GM19328 (cell line): Measurements from ENCODE around the gene EIPR1.

ENCODE experiments used
- ATAC-seq: cut with Tn5 transposase; IDR thresholded peaks from one replicate; pipeline ENCODE4 v1.9.1; 2021; ENCODE audit warnings: mild to moderate bottlenecking, moderate library complexity; ENCODE audit not compliant: unreplicated experiment

Gene EIPR1

DNA sequence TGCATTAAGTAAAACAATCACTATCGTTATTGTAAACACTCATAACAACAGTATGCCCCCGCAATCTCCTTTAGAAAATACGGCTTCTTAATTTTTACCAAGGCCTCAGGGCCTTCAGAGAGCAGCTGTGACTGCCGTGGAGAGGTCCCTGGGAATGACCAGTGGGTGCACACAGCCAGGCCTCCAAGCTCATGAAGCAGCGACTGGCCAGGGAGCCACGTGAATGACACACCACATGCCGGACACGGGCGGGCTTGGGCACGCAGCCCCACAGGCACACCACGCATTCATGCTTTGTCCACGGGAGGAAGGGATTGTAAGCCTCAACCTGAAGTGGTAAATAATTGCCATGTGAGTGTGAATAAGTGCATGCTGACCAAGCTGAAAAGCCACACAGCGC, 121.0 kb downstream of the EIPR1 start:
- ATAC-seq, result no peak

DNA sequence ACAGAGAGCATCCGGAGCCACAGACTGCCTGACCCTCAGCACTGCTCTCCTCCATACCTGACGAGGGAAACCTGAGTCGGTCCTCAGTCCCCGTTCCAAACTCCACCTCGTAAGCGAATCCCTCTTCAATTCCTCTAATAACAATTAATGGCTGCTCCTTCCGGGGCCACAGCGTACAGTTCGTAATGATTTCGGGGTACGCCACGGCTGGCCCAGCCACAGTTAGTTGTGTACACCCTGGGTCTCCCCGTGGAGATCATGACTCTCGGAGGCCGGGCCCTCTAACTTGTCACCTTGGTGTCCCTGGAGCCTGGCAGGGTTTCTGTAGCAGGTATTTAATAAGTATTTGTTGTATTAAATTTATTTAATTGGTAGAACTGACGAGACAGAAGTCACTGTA, 121.5 kb downstream of the EIPR1 start:
- ATAC-seq, result no peak

DNA sequence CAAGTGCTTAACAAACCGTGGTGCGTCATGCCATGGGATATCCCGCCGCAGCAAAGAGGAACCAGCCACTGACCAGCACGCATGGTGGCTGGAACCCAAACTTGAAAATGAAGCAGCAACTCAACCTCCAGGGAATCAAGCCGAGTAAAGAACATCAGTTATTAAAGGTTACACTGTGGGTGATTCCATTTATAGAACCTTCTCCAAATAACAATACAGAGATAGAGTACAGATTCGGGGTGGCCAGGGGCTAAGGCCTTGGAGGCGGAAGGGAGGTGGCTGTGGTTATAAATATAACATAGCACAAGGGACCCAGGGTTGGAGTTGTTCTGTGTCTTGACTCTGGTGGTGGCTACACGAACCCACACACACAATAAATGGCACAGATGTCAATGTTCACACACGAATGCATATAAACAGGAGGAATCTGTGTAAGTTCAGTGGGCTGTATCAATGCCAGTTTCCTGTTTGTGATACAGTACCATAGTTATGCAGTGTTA, 123.1 kb downstream of the EIPR1 start:
- ATAC-seq, result peak; percentile 71

DNA sequence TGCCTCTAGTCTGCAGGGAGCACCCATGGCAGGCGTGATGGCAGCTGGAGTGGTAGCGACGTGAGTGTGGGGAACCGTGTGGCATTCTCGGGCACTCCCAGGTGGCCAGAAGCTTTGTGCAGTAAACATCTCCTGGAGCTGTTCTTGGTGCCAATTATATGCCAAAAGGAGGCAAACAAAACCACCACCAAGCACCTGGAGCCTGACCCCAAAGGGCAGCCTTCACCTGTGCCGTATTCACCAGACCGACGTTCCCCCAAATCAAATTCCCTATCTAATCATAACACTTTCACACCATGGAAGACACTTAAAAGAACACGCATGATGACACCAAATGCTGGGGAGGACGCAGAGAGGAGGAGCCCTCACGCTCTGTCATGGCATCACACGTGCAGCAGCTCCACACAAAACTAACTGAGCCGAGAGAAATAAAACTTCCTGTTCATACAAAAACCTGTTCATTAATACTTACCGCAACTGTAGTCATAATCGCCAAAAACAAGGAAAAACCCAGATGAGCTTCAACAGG, 123.6 kb downstream of the EIPR1 start:
- no peak for ATAC-seq

DNA sequence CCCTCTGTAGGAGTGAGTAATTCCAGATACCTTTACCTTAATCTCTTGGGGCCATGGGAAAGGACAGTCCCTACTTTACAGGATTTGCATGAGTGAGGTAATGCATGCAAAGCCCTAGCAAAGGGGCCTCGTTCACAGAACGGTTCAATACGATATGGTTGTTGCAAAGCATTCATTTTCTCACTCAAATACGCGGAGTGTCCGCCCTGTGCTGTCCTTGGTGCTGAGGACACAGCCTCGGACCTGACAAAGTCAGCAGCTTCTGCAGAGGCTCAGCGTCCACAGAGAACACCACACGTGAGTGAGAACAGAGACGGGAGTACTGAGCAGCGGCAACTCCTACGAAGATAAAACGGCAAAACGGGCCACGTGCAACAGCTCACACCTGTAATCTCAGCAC, 125.7 kb downstream of the EIPR1 start:
- no peak for ATAC-seq

DNA sequence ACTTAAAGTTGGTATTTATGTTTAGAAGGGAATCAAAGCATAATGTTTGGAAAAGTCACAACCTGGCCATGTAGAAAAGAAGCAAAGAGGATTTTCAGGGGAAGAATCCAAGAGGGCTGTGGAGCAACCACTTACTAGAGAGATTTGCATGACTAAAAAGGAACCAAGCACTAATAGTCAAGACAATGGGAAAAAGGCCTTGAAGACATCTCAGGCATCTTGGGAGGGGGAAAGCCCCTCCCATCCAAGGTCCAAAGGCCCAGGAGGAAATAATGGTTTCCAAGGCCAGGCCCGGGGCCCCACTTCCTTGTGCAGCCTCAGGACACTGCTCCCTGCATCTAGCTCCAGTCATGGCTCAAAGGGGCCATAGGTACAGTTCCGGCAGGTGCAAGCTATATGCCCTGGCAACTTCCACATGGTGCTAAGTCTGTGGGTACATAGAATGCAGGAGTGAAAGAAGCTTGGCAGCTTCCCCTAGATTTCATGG, 128.1 kb downstream of the EIPR1 start:
- no peak for ATAC-seq

DNA sequence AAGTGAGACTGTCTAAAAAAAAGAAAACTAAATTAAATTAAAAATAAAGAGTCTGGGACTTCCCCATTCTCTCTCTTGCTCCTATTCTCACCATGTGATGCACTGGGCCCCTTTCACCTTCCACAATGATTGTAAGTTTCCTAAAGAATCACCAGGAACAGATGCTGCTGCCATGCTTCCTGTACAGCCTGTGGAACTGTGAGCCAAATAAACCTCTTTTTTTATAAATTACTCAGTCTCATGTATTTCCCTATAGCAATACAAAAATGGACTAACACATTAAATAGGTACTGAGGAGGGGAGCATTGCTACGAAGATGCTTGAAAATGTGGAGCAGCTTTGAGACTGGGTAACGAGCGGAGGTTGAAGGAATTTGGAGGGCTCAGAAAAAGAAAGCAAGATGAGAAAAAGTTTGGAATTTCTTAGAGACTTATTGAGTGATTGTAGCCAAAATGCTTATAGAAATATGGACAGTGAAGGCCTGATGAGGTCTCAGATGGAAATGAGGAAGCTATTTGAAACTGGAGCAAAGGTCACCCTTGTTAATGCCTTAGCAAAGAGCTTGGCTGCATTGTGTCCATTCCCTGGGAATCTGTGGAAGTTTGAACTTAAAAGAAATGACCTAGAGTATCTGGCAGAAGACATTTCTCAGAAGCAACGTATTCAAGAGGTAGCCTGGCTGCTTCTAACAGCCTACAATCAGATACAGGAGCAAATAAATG, 128.7 kb downstream of the EIPR1 start:
- ATAC-seq, result no peak

DNA sequence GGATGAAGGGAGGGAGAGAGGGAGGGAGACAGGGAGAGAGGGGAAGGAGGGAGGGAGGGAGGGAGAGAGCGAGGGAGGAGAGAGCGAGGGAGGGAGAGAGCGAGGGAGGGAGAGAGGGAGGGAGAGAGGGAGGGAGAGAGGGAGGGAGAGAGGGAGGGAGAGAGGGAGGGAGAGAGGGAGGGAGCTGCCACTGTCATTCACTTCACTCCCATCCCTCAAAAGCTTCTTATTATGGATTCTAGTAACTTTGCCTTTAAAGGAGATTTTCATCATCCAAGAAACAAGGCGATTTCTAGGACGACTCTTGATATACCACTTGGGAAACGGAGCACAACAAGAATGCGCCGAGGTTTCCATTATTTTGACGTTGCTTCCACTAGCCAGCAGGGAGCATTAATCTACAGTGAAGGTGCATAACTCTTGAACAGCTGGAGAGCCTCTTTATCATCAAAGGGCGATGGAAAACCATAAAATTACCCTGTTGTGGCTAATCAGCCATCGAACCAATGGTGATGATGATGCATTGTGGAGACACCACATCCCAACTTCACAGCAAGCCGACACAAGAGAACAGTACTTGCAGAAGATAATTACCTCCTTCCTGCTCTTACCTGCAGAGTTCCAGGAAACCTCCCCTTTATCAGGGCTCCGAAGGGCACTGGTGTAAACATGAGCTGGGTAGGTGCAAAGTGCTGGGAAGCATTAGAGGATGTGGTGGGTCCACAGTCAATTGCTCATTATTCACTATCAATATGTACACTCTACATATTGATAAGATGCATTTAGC, 130.5 kb downstream of the EIPR1 start:
- no peak for ATAC-seq

DNA sequence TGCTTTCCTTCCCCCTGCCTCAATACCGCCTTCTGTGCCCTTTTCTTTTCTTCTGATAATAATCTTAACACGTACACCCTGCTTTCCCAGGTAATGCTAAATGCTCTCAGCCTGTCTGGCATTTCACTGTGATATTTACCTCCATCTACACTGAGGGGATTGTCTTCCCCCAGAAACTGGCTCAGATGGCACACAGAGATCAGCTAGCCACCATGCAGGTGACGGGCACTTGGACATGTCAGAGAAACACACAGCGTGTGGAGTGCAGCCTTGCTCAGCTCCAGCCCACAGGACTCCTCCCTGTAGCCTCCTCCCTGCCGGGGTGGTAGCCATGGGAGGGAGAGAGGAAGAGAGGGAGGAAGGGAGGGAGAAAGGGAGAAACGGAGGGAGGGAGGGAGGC, 131.2 kb downstream of the EIPR1 start:
- ATAC-seq, result no peak

DNA sequence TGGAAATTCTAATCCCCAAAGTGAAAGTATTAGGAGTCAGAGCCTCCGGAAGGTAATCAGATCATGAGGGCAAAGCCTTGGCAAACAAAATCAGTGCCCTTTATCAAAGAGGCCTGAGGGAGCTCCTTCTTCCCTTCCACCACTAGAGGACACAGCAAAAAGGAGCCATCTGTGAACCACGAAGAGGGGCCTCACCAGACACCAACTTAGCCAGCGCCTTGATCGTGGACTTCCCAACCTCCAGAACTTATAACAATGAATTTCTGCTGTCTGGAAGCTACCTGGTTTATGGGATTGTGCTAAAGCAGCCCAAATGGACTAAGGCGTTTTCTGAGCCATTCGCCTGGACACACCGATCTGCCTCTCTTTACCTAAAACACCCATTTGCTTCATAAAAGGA, 133.1 kb downstream of the EIPR1 start:
- no peak for ATAC-seq

DNA sequence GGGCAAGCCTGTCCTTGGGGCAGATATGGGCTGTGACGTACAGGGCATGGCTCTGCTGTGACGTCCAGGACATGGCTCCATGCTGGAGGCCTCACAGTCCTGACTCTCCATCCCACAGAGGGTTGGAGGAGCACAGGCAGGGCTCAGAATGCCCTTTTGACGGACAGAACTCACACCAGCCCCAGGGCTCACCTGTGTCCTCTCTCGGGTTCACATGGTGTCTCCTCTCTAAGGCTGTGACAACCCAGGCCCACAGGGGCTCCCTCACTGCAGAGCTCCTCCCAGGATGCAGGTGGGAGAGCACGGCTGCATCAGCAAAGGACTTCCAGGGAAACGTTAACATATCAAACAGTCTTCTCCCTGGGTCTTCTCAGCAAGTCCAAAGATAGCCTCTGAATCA, 133.8 kb downstream of the EIPR1 start:
- no peak for ATAC-seq

DNA sequence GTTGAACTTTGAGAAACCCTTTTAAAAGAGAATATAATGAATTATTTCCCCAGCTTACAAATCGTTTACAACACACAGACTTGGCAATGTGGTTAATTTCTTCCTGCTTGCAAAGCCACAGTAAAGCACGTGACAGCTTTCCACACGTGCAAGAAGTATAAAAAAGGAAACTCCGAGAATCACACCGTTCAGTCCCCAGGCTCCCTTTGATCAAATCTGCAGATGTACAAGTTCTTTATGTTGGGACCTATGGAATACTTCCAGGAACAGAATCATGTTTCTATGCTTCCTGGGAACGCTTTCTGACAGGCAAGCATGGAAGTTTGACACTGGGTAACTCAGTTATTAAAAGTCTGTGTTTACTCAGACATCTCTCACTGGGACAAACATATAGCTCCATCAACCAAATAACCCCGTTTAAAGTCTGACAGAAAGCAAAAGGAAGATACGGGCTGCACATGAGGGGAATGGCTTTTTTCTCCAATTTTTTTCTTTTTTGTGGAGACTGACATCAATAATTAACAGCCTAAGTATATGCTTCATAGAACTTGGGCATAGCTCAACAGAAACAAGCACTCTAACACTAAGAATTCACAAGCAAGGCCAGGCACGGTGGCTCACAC, 134.8 kb downstream of the EIPR1 start:
- ATAC-seq, result peak; percentile 68

DNA sequence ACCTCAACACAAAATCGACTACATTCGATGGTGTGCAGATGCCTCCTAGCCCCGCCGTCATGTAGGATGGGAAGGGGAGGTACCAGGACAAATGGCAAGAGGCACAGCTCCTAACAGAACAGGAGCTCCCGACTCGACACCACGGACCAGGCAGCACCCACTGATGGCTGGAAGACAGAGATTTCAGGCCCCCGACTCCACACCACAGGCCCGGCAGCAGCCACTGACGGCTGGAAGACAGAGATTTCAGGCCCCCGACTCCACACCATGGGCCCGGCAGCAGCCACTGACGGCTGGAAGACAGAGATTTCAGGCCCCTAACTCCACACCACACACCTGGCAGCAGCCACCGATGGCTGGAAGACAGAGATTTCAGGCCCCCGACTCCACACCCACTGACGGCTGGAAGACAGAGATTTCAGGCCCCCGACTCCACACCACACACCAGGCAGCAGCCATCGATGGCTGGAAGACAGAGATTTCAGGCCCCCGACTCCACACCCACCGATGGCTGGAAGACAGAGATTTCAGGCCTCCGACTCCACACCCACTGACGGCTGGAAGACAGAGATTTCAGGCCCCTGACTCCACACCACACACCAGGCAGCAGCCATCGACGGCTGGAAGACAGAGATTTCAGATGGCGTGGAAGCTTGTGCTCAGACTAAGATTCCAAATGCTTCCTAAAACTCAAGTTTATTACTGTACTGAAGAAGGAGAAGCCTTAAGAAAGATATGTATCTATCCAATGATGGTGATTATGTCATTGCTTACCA, 135.5 kb downstream of the EIPR1 start:
- peak; percentile 4 for ATAC-seq

DNA sequence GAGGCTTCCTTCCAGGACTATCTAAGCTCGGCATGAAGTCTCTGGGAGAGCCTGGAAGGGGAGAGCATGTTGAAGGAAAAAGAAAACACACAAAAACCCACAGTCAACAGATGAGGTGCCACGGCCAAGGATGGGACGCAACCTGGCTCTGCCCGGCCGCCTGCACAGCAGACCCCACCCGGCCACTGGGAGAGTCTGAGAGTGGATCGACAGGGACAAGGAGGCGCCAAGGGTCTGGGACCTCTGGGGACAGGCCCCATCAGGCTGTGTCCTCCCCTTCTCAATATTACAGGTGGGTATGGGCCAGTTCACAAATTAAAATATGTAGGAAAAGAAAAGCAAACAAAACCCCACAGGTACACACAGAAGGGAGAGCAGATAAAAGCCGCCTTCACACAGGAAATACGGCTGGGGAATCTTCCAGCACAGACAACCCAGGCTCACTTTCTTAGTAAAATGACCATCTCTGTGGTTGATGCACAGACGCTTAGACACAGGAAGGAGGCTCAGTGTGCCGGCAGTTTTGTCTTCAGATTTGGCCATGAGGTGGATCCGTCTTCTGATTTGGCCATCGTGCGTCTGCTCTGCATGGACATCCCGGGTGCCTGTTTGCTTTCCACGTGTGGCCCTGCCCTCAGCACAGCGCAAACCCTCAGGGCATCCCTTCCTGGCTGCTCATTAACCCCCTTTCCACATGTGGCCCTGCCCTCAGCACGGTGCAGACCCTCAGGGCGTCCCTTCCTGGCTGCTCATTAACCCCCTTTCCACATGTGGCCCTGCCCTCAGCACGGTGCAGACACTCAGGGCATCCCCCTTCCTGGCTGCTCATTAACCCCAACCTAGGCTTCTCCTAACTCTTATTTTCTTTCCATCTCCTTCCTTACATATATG, 138.4 kb downstream of the EIPR1 start:
- no peak for ATAC-seq

DNA sequence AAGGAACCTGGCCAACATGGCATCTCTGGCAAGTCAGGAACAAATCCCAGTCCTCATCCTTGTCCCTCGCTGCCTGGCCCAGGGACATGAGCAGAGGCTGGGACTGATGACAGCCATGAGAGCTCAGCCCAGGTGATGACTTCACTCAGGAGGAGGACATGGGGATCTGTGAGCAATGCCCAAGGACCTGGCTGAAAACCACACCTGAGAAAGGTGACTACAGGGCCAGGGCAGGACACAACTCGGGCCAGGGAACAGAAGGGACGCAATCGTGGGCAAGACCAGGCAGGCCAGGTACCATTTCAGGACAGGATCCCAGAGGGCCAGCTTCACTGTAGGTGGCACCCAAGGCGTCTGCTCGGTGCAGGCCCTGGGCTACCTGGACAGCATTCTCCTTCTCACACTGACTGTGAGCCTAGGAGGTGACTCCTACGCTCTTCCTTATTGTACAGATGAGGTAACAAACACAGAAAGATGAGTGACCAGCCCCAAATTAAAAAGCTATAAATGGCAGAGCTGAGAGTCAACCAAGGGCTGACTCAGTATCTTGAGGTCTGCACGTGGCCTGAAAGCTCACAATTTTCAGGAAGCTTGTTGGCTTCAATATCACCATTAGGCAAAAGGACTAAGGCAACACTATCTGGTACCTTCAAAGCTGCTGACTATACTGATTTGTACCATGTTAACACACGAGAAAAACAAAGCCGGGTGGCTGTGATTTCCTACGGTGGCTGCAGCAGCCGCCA, 141.1 kb downstream of the EIPR1 start:
- no peak for ATAC-seq

DNA sequence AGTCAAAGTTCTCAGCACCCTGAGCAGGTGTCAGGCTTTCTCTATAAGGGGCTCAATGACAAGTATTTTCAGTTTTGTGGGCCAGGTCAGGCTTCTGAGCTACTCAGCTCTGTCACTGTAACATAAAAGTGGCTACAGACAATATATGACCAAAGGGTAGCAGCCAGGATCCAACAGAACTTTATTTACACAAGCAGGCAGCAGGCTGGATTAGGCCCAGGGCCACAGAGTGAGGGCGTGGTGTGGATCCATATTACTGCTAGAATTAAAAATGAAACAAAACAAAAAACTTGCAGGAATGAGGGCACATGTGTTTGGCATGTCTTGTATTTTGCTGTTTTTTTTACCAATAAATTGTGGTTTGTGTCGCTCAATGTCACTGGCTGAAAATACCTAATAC, 143.7 kb downstream of the EIPR1 start:
- no peak for ATAC-seq

DNA sequence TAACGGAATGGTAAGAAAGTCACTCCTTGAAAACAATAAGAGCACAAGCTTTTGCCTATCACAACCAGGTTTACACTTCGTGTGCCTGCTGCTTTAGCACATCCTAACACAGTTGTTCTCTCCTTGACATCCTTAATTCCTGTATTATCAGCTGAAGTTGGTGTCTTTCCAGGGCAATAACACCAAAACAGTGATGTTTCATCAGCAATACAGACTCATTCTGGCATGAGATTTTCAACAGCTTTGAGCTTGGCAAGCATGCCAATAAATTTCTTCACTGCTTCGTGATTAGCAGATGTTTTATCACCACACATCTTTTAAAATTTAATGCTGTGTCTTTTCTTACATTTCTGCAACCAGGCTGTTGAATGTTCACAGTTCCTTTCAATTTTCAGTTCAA, 148.4 kb downstream of the EIPR1 start:
- ATAC-seq, result no peak

DNA sequence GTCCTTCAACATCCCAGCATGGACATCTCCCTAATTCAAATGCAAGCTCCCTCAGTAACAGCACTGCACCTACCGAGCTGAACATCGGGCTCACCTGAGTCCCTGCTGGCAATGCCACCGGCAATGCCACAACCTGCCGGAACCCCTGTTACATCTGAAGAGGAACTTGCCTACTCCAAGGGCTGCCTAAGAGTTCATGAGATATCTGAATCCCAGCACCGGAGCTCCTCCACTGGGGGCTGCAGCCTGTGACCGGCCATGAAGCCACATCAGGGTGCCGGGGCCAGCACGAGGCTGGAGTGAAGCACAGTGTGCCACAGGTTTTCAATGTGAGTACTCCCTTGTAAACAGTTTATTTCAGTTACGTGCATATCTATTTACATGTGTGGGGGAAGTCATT, 152.9 kb downstream of the EIPR1 start:
- no peak for ATAC-seq
